Activated naive CD4-positive, alpha-beta T cell treated with Interleukin-2 at 50 U/mL for 16 hours (primary cell): ENCODE data around the gene ULK4.

Experiments
- DNase-seq: peaks from one replicate; pipeline ENCODE4 v3.0.0-alpha.2; 2020

Gene ULK4

GRCh38 chr3:41241800-41242571 lies 719.9 kb downstream of the ULK4 start:
- no peak for DNase-seq

GRCh38 chr3:41241161-41241560 lies 720.7 kb downstream of the ULK4 start:
- no peak for DNase-seq

- DNase-seq, result no peak
These were observed 722.3 kb downstream of the ULK4 start for GRCh38 chr3:41239587-41239986.

- no peak for DNase-seq
These were observed 724.0 kb downstream of the ULK4 start for GRCh38 chr3:41237907-41238306.

- no peak for DNase-seq
These were observed 725.7 kb downstream of the ULK4 start for GRCh38 chr3:41236228-41236627.

GRCh38 chr3:41234823-41235721 lies 726.8 kb downstream of the ULK4 start:
- DNase-seq, result no peak

GRCh38 chr3:41224120-41224806 lies 737.6 kb downstream of the ULK4 start:
- no peak for DNase-seq

GRCh38 chr3:41223691-41224090 lies 738.2 kb downstream of the ULK4 start:
- DNase-seq, result no peak

- DNase-seq, result no peak
These were observed 738.8 kb downstream of the ULK4 start for GRCh38 chr3:41223078-41223477.

- DNase-seq, result no peak
These were observed 739.4 kb downstream of the ULK4 start for GRCh38 chr3:41222501-41222900.

GRCh38 chr3:41222012-41222411 lies 739.9 kb downstream of the ULK4 start:
- no peak for DNase-seq

GRCh38 chr3:41220906-41221677 lies 740.8 kb downstream of the ULK4 start:
- DNase-seq, result no peak

GRCh38 chr3:41219424-41219823 lies 742.5 kb downstream of the ULK4 start:
- DNase-seq, result no peak

- no peak for DNase-seq
These were observed 744.9 kb downstream of the ULK4 start for GRCh38 chr3:41216993-41217392.

GRCh38 chr3:41216422-41216821 lies 745.5 kb downstream of the ULK4 start:
- no peak for DNase-seq

GRCh38 chr3:41213588-41213987 lies 748.3 kb downstream of the ULK4 start:
- DNase-seq, result no peak

- DNase-seq, result no peak
These were observed 749.8 kb downstream of the ULK4 start for GRCh38 chr3:41212088-41212487.

- no peak for DNase-seq
These were observed 750.9 kb downstream of the ULK4 start for GRCh38 chr3:41210966-41211365.

GRCh38 chr3:41209646-41210045 lies 752.3 kb downstream of the ULK4 start:
- DNase-seq, result no peak

GRCh38 chr3:41208507-41209220 lies 753.2 kb downstream of the ULK4 start:
- no peak for DNase-seq

- no peak for DNase-seq
These were observed 754.5 kb downstream of the ULK4 start for GRCh38 chr3:41207355-41207754.

- DNase-seq, result no peak
These were observed 756.3 kb downstream of the ULK4 start for GRCh38 chr3:41205591-41205990.
